Measurements from ENCODE around the gene HARS1.

Gene HARS1

DNA sequence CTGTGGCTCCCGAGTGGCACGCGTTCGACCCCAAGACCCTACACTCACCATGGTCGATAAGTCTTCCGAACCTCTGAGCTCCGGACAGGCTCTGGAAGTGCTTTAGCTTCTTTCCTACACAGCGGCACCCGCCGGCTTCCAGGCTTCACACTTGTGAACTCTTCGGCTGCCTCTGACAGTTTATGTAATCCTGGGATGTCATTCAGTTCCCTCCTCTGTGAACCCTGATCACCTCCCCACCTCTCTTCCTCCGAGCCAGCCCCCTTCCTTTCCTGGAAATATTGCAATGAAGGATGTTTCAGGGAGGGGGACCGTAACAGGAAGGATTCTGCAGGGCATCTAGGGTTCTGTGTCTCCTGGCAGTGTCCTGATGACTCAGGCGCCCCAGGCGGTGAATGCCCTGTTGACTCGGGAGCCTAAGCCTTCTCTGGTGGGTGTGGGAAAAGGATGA, 58.1 kb downstream of the HARS1 start, which contains the start of gene CD14:
CD14 (minus strand) TSS at position 155 of the 451 bp plus-strand sequence; CDS start at position 51, 104 bp downstream.
- TF ChIP-seq, protein P1, sequence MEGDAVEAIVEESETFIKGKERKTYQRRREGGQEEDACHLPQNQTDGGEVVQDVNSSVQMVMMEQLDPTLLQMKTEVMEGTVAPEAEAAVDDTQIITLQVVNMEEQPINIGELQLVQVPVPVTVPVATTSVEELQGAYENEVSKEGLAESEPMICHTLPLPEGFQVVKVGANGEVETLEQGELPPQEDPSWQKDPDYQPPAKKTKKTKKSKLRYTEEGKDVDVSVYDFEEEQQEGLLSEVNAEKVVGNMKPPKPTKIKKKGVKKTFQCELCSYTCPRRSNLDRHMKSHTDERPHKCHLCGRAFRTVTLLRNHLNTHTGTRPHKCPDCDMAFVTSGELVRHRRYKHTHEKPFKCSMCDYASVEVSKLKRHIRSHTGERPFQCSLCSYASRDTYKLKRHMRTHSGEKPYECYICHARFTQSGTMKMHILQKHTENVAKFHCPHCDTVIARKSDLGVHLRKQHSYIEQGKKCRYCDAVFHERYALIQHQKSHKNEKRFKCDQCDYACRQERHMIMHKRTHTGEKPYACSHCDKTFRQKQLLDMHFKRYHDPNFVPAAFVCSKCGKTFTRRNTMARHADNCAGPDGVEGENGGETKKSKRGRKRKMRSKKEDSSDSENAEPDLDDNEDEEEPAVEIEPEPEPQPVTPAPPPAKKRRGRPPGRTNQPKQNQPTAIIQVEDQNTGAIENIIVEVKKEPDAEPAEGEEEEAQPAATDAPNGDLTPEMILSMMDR (IDR thresholded peaks at IDR 0.05; ENCODE audit: extremely low read depth, insufficient read depth, missing control alignments): no peak
- peak; percentile 15 for DNase-seq (ENCODE audit: low spot score)
- in situ Hi-C loops (cut with MboI; ENCODE audit: low pct_unique_long_range_greater_than_20kb, low sequenced_read_pairs, unreplicated experiment): loop anchor here (10.0 kb wide), 1 partner anchor 258 kb away; no protein-coding TSS in a partner anchor

DNA sequence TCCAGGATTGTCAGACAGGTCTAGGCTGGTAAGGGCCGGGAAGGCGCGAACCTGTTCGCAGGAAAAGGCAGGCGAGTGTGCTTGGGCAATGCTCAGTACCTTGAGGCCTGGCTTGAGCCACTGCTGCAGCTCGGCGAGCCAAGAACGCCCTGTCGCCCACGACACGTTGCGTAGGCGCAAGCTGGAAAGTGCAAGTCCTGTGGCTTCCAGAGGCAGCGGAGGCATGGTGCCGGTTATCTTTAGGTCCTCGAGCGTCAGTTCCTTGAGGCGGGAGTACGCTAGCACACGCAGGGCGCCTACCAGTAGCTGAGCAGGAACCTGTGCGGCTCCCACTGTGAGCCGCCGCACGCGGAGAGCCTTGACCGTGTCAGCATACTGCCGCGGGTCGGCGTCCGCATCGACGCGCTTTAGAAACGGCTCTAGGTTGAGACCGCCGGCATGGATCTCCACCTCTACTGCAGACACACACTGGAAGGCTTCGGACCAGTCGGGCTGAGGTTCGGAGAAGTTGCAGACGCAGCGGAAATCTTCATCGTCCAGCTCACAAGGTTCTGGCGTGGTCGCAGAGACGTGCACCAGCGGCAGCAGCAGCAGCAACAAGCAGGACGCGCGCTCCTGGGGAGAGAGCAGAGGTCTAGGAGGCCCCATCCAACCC, 58.7 kb downstream of the HARS1 start:
- in situ Hi-C loops (cut with MboI; ENCODE audit: low pct_unique_long_range_greater_than_20kb, low sequenced_read_pairs, unreplicated experiment): loop anchor here (10.0 kb wide), 1 partner anchor 258 kb away; no protein-coding TSS in a partner anchor
- peak; percentile 40 for DNase-seq (ENCODE audit: low spot score)
- TF ChIP-seq, protein P1 (IDR thresholded peaks at IDR 0.05; ENCODE audit: extremely low read depth, insufficient read depth, missing control alignments): no peak

DNA sequence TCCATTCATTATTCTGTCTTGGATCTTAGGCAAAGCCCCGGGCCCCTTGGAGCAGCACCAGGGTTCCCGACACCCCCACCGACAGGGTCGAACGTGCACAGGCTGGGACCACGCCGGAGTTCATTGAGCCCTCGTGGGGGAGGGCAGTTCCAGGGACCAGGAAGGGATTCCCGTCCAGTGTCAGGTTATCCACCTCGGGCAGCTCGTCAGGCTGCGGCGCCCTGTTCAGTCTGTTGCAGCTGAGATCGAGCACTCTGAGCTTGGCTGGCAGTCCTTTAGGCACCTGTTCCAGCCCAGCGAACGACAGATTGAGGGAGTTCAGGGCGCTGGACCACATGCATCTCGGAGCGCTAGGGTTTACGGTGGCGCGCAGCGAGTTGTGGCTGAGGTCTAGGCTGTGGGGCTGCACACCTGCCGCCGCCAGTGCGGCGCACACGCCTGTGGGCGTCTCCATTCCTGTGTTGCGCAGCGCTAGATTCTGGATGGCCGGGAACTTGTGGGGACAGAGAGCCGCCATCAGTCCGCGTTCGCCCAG, 59.3 kb downstream of the HARS1 start:
- DNase-seq (ENCODE audit: low spot score): peak; percentile 36
- in situ Hi-C loops (cut with MboI; ENCODE audit: low pct_unique_long_range_greater_than_20kb, low sequenced_read_pairs, unreplicated experiment): loop anchor here (10.0 kb wide), 1 partner anchor 257 kb away; no protein-coding TSS in a partner anchor
- TF ChIP-seq, protein P1 (IDR thresholded peaks at IDR 0.05; ENCODE audit: extremely low read depth, insufficient read depth, missing control alignments): no peak

DNA sequence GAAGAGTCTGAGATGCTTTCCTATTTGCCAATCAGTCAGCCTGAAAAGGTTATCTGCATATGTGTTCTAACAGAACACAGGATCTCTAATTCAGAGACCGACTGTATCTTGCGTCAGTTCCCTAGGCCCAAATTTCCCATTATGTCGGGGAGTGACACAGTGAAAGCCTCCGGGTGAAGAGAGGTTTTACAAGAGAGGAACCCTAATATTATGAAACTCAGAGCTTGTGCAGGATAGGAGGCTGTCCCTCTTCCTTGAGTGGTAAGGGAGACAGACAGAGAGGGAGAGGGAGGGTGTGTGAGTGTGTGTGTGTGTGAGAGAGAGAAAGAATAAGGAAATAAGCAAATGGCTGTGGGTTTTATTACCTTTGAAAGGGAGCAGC, 60.1 kb downstream of the HARS1 start:
- no peak for DNase-seq (ENCODE audit: low spot score)
- TF ChIP-seq, protein P1 (IDR thresholded peaks at IDR 0.05; ENCODE audit: extremely low read depth, insufficient read depth, missing control alignments): no peak
- in situ Hi-C loops (cut with MboI; ENCODE audit: low pct_unique_long_range_greater_than_20kb, low sequenced_read_pairs, unreplicated experiment): loop anchor here (10.0 kb wide), 1 partner anchor 256 kb away; no protein-coding TSS in a partner anchor

DNA sequence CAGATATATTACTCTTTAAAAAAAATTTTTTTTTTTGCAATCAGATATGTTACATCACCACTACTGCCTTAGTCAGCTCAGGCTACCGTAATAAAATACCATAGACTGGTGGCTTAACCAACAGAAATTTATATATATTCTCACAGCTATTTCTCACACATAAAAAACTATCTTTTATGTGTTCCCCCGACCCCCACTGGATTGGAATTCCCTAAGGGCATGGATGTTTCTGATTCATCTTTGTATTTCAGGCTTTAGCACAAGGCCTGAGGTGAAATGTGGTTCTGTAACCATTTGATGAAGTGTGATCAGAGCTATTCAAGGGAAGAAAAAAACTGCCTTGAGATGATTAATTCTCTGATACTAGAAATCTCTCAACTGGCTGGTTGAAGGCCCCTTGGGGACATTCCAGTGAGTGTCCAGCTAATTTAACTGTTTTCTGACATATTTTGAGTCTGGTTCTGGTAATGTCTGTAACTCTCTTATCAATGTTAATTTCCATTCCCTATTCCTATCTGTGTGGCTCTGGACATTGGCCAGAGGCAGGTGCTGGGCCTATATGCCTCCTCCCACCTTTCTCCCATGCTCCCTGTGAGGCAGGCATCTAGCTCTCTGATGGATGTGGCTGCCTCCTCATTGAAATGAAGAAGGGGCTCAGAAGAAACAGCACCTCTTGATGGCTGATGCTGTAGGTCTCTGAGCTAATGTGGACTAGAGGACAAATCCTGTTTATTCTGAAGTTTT, 60.7 kb downstream of the HARS1 start:
- TF ChIP-seq, protein P1 (IDR thresholded peaks at IDR 0.05; ENCODE audit: extremely low read depth, insufficient read depth, missing control alignments): no peak
- in situ Hi-C loops (cut with MboI; ENCODE audit: low pct_unique_long_range_greater_than_20kb, low sequenced_read_pairs, unreplicated experiment): loop anchor here (10.0 kb wide), 1 partner anchor 256 kb away; no protein-coding TSS in a partner anchor
- no peak for DNase-seq (ENCODE audit: low spot score)

DNA sequence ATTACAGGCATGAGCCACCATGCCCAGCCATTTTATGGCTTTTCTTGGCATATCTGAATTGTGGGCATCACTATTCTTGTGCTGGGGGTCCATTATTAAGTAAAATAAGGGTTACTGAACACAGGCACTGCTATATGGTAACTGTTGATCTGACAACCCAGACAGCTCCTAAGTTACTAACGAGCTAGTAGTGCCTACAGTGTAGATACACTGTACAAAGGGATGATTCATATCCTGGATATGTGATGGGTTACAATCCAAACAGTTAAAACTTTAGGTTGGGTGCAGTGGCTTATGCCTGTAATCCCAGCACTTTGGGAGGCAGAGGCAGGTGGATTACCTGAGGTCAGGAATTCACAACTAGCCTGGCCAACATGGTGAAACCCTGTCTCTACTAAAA, 62.5 kb downstream of the HARS1 start:
- in situ Hi-C loops (cut with MboI; ENCODE audit: low pct_unique_long_range_greater_than_20kb, low sequenced_read_pairs, unreplicated experiment): no loop called here
- TF ChIP-seq, protein P1 (IDR thresholded peaks at IDR 0.05; ENCODE audit: extremely low read depth, insufficient read depth, missing control alignments): no peak
- no peak for DNase-seq (ENCODE audit: low spot score)
